HG02642 (cell line): Measurements from ENCODE around the gene OTUB2.
"Not testable (repeated sequence)": the region's sequence is repeated elsewhere in the genome, so short reads cannot be mapped to it uniquely, and the experiment has no call there.

ENCODE experiments used
- ATAC-seq: cut with Tn5 transposase; IDR thresholded peaks from one replicate; pipeline ENCODE4 v1.9.1; 2021; ENCODE audit warnings: mild to moderate bottlenecking; ENCODE audit not compliant: unreplicated experiment, poor library complexity

The OTUB2 gene

GRCh38 chr14:94052199-94052598, 26.1 kb downstream of the OTUB2 start:
- ATAC-seq, result no peak

GRCh38 chr14:94052662-94053061, 26.5 kb downstream of the OTUB2 start:
- ATAC-seq, result no peak

- ATAC-seq, result no peak
Measured at GRCh38 chr14:94054401-94054800, 28.3 kb downstream of the OTUB2 start.

GRCh38 chr14:94054936-94055335, 28.8 kb downstream of the OTUB2 start:
- ATAC-seq, result no peak

- peak; percentile 71 for ATAC-seq
Measured at GRCh38 chr14:94056579-94057308, 30.6 kb downstream of the OTUB2 start.

GRCh38 chr14:94058128-94058673, 32.1 kb downstream of the OTUB2 start:
- no peak for ATAC-seq

GRCh38 chr14:94058674-94059138, 32.6 kb downstream of the OTUB2 start:
- ATAC-seq, result no peak

GRCh38 chr14:94059998-94060397, 33.9 kb downstream of the OTUB2 start:
- no peak for ATAC-seq

GRCh38 chr14:94062344-94062940, 36.3 kb downstream of the OTUB2 start:
- ATAC-seq, result no peak

- no peak for ATAC-seq
Measured at GRCh38 chr14:94066089-94066676, 40.0 kb downstream of the OTUB2 start.

- ATAC-seq, result not testable (repeated sequence)
Measured at GRCh38 chr14:94072076-94072475, 45.9 kb downstream of the OTUB2 start.

GRCh38 chr14:94074534-94074933, 48.4 kb downstream of the OTUB2 start:
- no peak for ATAC-seq

GRCh38 chr14:94075008-94075407, 48.9 kb downstream of the OTUB2 start:
- ATAC-seq, result no peak

GRCh38 chr14:94077111-94077821, 51.1 kb downstream of the OTUB2 start:
- no peak for ATAC-seq

GRCh38 chr14:94077823-94078222, 51.7 kb downstream of the OTUB2 start:
- no peak for ATAC-seq

- no peak for ATAC-seq
Measured at GRCh38 chr14:94079891-94080620, 53.9 kb downstream of the OTUB2 start.

- peak; percentile 99 for ATAC-seq
Measured at GRCh38 chr14:94080621-94081385, 54.7 kb downstream of the OTUB2 start, which contains the start of the genes DDX24 and IFI27L1. DDX24 (minus strand) TSS chr14:94081202; CDS start chr14:94079742, 1,460 bp downstream. IFI27L1 (plus strand) TSS chr14:94081310; CDS start chr14:94096938, 15,628 bp downstream.

GRCh38 chr14:94081386-94081820, 55.3 kb downstream of the OTUB2 start:
- ATAC-seq, result peak; percentile 15

- no peak for ATAC-seq
Measured at GRCh38 chr14:94087891-94088290, 61.8 kb downstream of the OTUB2 start.
